Immature natural killer cell (primary cell): ENCODE data around the gene TEAD3. TPM values are rescaled to one million over a fixed set of nuclear protein-coding genes. Genes with fewer than 3 reads are reported as not detected.
"Not testable (repeated sequence)": the region's sequence is repeated elsewhere in the genome, so short reads cannot be mapped to it uniquely, and the experiment has no call there.

ENCODE experiments used
- DNase-seq, 3 donors: peaks; one replicate each; pipeline ENCODE4 v3.0.0; 2022; ENCODE audit warnings: mixed read lengths in 1 of 3
- H3K27ac Mint-ChIP-seq, 6 donors: one replicate each; pipeline ENCODE4 v1.8.0; 2020; ENCODE audit warnings: mixed read lengths in 6 of 6, mild to moderate bottlenecking in 5 of 6, inconsistent platforms in 4 of 6, moderate library complexity in 3 of 6
- H3K27me3 Mint-ChIP-seq, 3 donors: one replicate each; pipeline ENCODE4 v1.8.0; 2020 to 2021; ENCODE audit warnings: low read depth in 3 of 3, mild to moderate bottlenecking in 3 of 3, mixed read lengths in 3 of 3, moderate library complexity in 3 of 3, inconsistent platforms in 1 of 3
- H3K36me3 Mint-ChIP-seq, 3 donors: one replicate each; pipeline ENCODE4 v1.8.0; 2020; ENCODE audit warnings: mixed read lengths in 3 of 3, inconsistent platforms in 2 of 3, mild to moderate bottlenecking in 2 of 3
- H3K4me1 Mint-ChIP-seq, 2 donors: one replicate each; pipeline ENCODE4 v1.8.0; 2020; ENCODE audit warnings: inconsistent platforms in 2 of 2, mild to moderate bottlenecking in 2 of 2, mixed read lengths in 2 of 2, moderate library complexity in 1 of 2
- H3K4me3 Mint-ChIP-seq, 5 donors: one replicate each; pipeline ENCODE4 v1.8.0; 2020; ENCODE audit warnings: mild to moderate bottlenecking in 5 of 5, mixed read lengths in 5 of 5, inconsistent platforms in 3 of 5, moderate library complexity in 3 of 5
- H3K9me3 Mint-ChIP-seq, 6 donors: one replicate each; pipeline ENCODE4 v1.8.0; 2020; ENCODE audit warnings: mild to moderate bottlenecking in 6 of 6, mixed read lengths in 6 of 6, inconsistent platforms in 4 of 6, moderate library complexity in 3 of 6
- polyA plus RNA-seq, 3 donors: library from polyadenylated mRNA; unstranded; fragments of 300-500 nt; fragmentation: Illumina TruSeq; gene quantifications; one replicate each; pipeline ENCODE4 v1.2.3, GENCODE V29; 2021

TEAD3 gene
- polyA plus RNA-seq, 3 donors from 2014 or later = not detected

DNA sequence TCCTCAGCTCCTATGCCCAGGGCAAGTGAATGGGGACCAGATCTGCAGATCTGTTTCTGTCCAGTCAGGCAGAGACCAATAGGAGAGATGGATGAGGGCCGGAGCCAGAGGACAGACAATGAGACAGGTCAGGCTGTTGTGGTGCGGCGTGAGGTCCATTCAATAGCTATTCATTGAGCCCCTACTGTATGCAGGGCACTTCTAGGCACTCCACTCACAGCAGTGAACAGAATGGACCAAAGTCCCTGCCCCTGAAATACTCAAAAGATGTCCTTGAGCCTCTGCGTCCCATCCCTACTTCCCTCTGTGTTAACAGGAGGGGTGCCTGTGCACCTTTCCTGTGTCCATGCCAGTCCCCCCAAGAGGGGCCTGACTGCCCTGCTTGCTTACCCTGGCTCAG is 24.4 kb upstream of the TEAD3 start:
- H3K4me3 Mint-ChIP-seq = peak overlapping the region in 3 of 5 donors; percentile 10 to 86 (median 21)
- peaks cover 12 to 15% (median 15%) of the 10 kb centered on the region in 3 donors for H3K27me3 Mint-ChIP-seq
- peak overlapping the region in 1 of 6 donors; percentile 40 for H3K27ac Mint-ChIP-seq
- peaks cover 42 to 44% of the 10 kb centered on the region in 2 donors for H3K4me1 Mint-ChIP-seq
- H3K9me3 Mint-ChIP-seq = no peaks in the 10 kb centered on the region
- DNase-seq = no peak
- no peaks in the 10 kb centered on the region for H3K36me3 Mint-ChIP-seq

DNA sequence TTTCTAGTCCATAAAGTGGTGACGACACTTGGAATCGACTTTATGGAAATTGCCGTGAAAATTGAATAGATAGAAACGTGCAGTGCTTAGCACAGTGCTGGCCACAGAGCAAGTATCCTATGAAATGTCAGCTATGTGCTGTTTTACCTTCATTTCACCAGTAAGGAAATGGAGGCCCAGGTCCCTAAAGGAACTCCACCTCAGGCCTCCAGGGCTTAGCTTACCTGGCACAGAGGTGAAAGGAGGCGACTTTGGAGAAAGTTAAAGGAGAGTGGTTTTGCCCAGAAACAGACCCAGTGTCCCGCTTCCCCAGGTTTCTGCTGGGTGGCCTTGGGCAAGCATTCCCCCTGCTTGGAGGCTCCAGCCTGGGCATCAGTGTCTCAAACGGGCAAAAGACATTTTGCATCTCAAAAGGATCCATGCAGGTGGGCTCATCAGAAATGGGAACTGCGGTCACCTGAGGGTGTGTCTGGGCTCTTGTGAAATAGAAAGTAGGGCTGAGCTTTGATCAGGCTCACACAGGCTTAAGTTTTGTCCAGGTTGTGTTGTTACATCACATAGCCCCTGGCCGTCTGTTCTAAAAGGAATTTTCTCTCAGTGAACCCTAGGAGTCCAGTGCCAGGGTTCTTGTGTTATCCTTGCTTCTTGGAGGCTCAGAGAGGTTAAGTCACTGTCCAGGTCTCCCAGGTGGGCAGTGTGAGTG is 22.6 kb upstream of the TEAD3 start:
- Mint-ChIP-seq H3K9me3 (no peaks in the 10 kb centered on the region), H3K27me3 (peaks cover 10 to 12% (median 11%) of the 10 kb centered on the region in 3 donors), H3K36me3 (no peaks in the 10 kb centered on the region), H3K4me1 (peaks cover 37% of the 10 kb centered on the region in 2 donors), H3K4me3 (no peak overlapping the region), H3K27ac (no peak overlapping the region)
- no peak for DNase-seq

GRCh38 chr6:35518566-35519312 is 21.9 kb upstream of the TEAD3 start:
- no peaks in the 10 kb centered on the region for H3K9me3 Mint-ChIP-seq
- peaks cover 10 to 12% (median 11%) of the 10 kb centered on the region in 3 donors for H3K27me3 Mint-ChIP-seq
- H3K4me3 Mint-ChIP-seq = no peak overlapping the region
- H3K36me3 Mint-ChIP-seq = no peaks in the 10 kb centered on the region
- H3K27ac Mint-ChIP-seq = no peak overlapping the region
- DNase-seq = no peak
- H3K4me1 Mint-ChIP-seq = peaks cover 30% of the 10 kb centered on the region in 2 donors

GRCh38 chr6:35517978-35518377 is 21.1 kb upstream of the TEAD3 start:
- H3K27ac Mint-ChIP-seq, H3K27me3 Mint-ChIP-seq, H3K36me3 Mint-ChIP-seq, DNase-seq, H3K4me3 Mint-ChIP-seq, H3K9me3 Mint-ChIP-seq: not testable (repeated sequence)
- peaks cover 22% of the 10 kb centered on the region in 2 donors for H3K4me1 Mint-ChIP-seq

- peaks cover 9% of the 10 kb centered on the region in 2 donors for H3K4me1 Mint-ChIP-seq
- H3K27me3 Mint-ChIP-seq = peaks cover 5 to 7% (median 7%) of the 10 kb centered on the region in 3 donors
- H3K4me3 Mint-ChIP-seq = no peak overlapping the region
- no peak overlapping the region for H3K27ac Mint-ChIP-seq
- no peaks in the 10 kb centered on the region for H3K9me3 Mint-ChIP-seq
- DNase-seq = no peak
- no peaks in the 10 kb centered on the region for H3K36me3 Mint-ChIP-seq
Observed at GRCh38 chr6:35516712-35517111, 19.8 kb upstream of the TEAD3 start.

DNA sequence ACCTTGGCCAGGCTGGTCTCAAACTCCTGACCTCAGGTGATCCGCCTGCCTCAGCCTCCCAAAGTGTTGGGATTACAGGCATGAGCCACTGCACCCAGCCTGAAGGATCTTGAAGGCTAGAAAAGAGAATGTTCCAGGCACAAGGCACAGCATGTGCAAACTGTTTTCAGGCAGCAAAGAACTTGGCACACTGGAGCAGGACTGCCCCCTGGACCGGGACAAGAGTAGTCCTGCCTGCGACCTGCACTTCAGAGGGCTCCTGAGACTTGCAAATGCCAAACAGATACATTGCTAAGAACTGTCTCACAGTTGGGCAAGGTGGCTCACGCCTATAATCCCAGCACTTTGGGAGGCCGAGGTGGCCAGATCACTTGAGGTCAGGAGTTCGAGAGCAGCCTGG is 19.1 kb upstream of the TEAD3 start:
- H3K9me3 Mint-ChIP-seq, H3K36me3 Mint-ChIP-seq, H3K27ac Mint-ChIP-seq, H3K4me1 Mint-ChIP-seq, DNase-seq, H3K4me3 Mint-ChIP-seq: not testable (repeated sequence)
- H3K27me3 Mint-ChIP-seq = peaks cover 5 to 11% (median 8%) of the 10 kb centered on the region in 3 donors

- no peaks in the 10 kb centered on the region for H3K36me3 Mint-ChIP-seq
- no peak overlapping the region for H3K27ac Mint-ChIP-seq
- no peaks in the 10 kb centered on the region for H3K9me3 Mint-ChIP-seq
- H3K27me3 Mint-ChIP-seq = peaks cover 2 to 11% (median 9%) of the 10 kb centered on the region in 3 donors
- no peaks in the 10 kb centered on the region for H3K4me1 Mint-ChIP-seq
- no peak for DNase-seq
- H3K4me3 Mint-ChIP-seq = no peak overlapping the region
Observed at GRCh38 chr6:35514587-35514986, 17.7 kb upstream of the TEAD3 start.

- H3K4me3 Mint-ChIP-seq = peak within 1 kb of the TSS in 1 of 5 donors; percentile 10
- H3K27me3 Mint-ChIP-seq = peaks cover 3 to 14% (median 7%) of the 10 kb centered on the region in 3 donors
- no peaks in the 10 kb centered on the region for H3K9me3 Mint-ChIP-seq
- H3K27ac Mint-ChIP-seq = no peak within 1 kb of the TSS
- H3K4me1 Mint-ChIP-seq = no peaks in the 10 kb centered on the region
- DNase-seq = no peak
- no peaks in the 10 kb centered on the region for H3K36me3 Mint-ChIP-seq
Observed at GRCh38 chr6:35512740-35513139, 15.9 kb upstream of the TEAD3 start, which contains the start of gene TULP1. TULP1 (minus strand) TSS chr6:35512896; CDS start chr6:35512858, 38 bp downstream.

DNA sequence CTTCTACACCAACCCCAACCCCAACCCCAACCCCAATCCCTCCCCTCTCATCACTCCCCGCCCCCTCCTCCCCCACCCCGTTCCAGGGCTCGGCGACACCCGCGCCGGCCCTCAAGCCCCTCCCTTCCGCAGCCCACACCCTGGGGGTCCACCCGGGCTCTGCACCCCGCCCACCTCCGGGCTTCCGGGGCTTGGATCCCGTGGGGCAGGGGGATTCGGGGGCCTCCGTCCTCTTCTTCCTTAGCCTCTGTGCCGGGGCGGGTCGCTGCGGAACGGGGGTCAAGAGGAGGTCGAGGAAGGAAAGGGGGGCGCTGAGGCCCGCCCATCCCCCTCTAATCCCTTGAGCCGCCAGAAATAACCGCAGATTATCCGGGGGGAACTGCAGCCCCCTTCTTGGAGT is 15.1 kb upstream of the TEAD3 start:
- Mint-ChIP-seq H3K4me1 (no peaks in the 10 kb centered on the region), H3K9me3 (no peaks in the 10 kb centered on the region), H3K27me3 (peaks cover 3 to 18% (median 7%) of the 10 kb centered on the region in 3 donors), H3K27ac (no peak overlapping the region), H3K36me3 (no peaks in the 10 kb centered on the region), H3K4me3 (no peak overlapping the region)
- no peak for DNase-seq

DNA sequence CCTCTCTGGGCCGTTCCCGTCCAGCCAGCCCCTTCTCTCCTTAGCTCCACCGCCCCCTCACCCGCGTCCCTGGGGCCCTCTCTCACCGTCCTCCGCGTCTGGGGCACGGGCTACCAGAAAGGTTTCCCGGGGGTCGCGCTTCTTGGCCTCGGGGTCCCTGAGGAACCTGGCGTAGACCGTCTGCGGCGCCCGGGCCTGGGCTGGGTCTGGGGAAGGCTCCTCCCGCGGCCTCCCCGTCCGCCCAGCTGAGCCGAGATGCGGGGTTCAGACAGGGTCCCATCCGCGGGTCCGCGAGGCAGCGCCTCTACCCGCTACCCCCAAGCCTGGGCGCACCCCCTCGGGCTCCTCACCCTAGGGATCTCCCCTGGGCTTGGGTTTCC is 14.7 kb upstream of the TEAD3 start:
- Mint-ChIP-seq H3K9me3 (no peaks in the 10 kb centered on the region), H3K4me3 (no peak overlapping the region), H3K27me3 (peaks cover 3 to 18% (median 5%) of the 10 kb centered on the region in 3 donors), H3K4me1 (no peaks in the 10 kb centered on the region), H3K27ac (no peak overlapping the region), H3K36me3 (no peaks in the 10 kb centered on the region)
- no peak for DNase-seq

GRCh38 chr6:35510916-35511561 is 14.2 kb upstream of the TEAD3 start:
- peaks cover 3 to 18% (median 4%) of the 10 kb centered on the region in 3 donors for H3K27me3 Mint-ChIP-seq
- no peak overlapping the region for H3K4me3 Mint-ChIP-seq

GRCh38 chr6:35508542-35508941 is 11.7 kb upstream of the TEAD3 start:
- Mint-ChIP-seq H3K9me3 (no peaks in the 10 kb centered on the region), H3K36me3 (no peaks in the 10 kb centered on the region), H3K4me3 (no peak overlapping the region), H3K27ac (no peak overlapping the region), H3K27me3 (peaks cover 3 to 18% (median 4%) of the 10 kb centered on the region in 3 donors), H3K4me1 (no peaks in the 10 kb centered on the region)
- no peak for DNase-seq

More at GRCh38 chr6:35510916-35511561, 14.2 kb upstream of the TEAD3 start:
- Mint-ChIP-seq H3K9me3 (no peaks in the 10 kb centered on the region), H3K27ac (no peak overlapping the region), H3K4me1 (no peaks in the 10 kb centered on the region), H3K36me3 (no peaks in the 10 kb centered on the region)
- no peak for DNase-seq

- Mint-ChIP-seq H3K4me1 (no peaks in the 10 kb centered on the region), H3K36me3 (no peaks in the 10 kb centered on the region), H3K9me3 (no peaks in the 10 kb centered on the region), H3K27ac (no peak overlapping the region), H3K4me3 (no peak overlapping the region), H3K27me3 (peaks cover 2 to 18% (median 3%) of the 10 kb centered on the region in 3 donors)
- DNase-seq = no peak
Observed at GRCh38 chr6:35508027-35508426, 11.1 kb upstream of the TEAD3 start.

- H3K9me3 Mint-ChIP-seq = no peaks in the 10 kb centered on the region
- H3K4me1 Mint-ChIP-seq = no peaks in the 10 kb centered on the region
- peaks cover 2 to 19% (median 5%) of the 10 kb centered on the region in 3 donors for H3K27me3 Mint-ChIP-seq
- DNase-seq = no peak
- H3K36me3 Mint-ChIP-seq = no peaks in the 10 kb centered on the region
- H3K27ac Mint-ChIP-seq = no peak overlapping the region
- no peak overlapping the region for H3K4me3 Mint-ChIP-seq
Observed at GRCh38 chr6:35507221-35507620, 10.3 kb upstream of the TEAD3 start.
